ENCODE measurements around the gene GFI1. TPM values are rescaled to one million over a fixed set of nuclear protein-coding genes. Genes with fewer than 3 reads are reported as not detected.

GFI1 gene
- total and polyA plus RNA-seq, 2 of the 8 experiments (the other 6 are each of a cell fraction or from before 2014, with no cell fraction given) = 0.08 to 0.17 TPM

- TF ChIP-seq, protein P1, sequence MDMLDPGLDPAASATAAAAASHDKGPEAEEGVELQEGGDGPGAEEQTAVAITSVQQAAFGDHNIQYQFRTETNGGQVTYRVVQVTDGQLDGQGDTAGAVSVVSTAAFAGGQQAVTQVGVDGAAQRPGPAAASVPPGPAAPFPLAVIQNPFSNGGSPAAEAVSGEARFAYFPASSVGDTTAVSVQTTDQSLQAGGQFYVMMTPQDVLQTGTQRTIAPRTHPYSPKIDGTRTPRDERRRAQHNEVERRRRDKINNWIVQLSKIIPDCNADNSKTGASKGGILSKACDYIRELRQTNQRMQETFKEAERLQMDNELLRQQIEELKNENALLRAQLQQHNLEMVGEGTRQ (IDR thresholded peaks at IDR 0.05; ENCODE audit: low read length) = no peak; the same call in 1 of the 2 replicates
- TF ChIP-seq GABPA (IDR thresholded peaks at IDR 0.05; ENCODE audit: borderline replicate concordance, insufficient read depth, low read length) (no peak), TAF1 (IDR thresholded peaks at IDR 0.05; ENCODE audit: low read depth, low read length) (no peak)
Measured at GRCh38 chr1:92480813-92481598, 5.7 kb downstream of the GFI1 start (continued).

Measured in H1 (cell line).